ENCODE measurements around the gene DSC2. TPM values are rescaled to one million over a fixed set of nuclear protein-coding genes. Genes with fewer than 3 reads are reported as not detected.

DSC2 gene
- total RNA-seq (19.8 TPM), polyA plus RNA-seq (ENCODE audit: insufficient read depth, low read depth, low replicate concordance) (4.1 TPM)
- long read RNA-seq, donor 1, full-length matches to known transcripts = 3 of 3 reads
- long read RNA-seq, donor 1, partial matches to known transcripts = 0 of 3 reads
- long read RNA-seq, donor 1, other reads (novel, unspliced or antisense) = 0 of 3 reads
- long read RNA-seq, donor 2, full-length matches to known transcripts = 2 of 2 reads
- long read RNA-seq, donor 2, partial matches to known transcripts = 0 of 2 reads
- long read RNA-seq, donor 2, other reads (novel, unspliced or antisense) = 0 of 2 reads
- long read RNA-seq, donor 3, full-length matches to known transcripts = 8 of 8 reads
- long read RNA-seq, donor 3, partial matches to known transcripts = 0 of 8 reads
- long read RNA-seq, donor 3, other reads (novel, unspliced or antisense) = 0 of 8 reads
- long read RNA-seq, donor 4, full-length matches to known transcripts = 2 of 2 reads
- long read RNA-seq, donor 4, partial matches to known transcripts = 0 of 2 reads
- long read RNA-seq, donor 4, other reads (novel, unspliced or antisense) = 0 of 2 reads
- long read RNA-seq, donor 5, full-length matches to known transcripts = 1 of 1 reads
- long read RNA-seq, donor 5, partial matches to known transcripts = 0 of 1 reads
- long read RNA-seq, donor 5, other reads (novel, unspliced or antisense) = 0 of 1 reads
- long read RNA-seq, donor 6, partial matches to known transcripts = 5 of 5 reads
- long read RNA-seq, donor 6, other reads (novel, unspliced or antisense) = 0 of 5 reads
- long read RNA-seq, donor 7, full-length matches to known transcripts = 16 of 28 reads
- long read RNA-seq, donor 7, partial matches to known transcripts = 7 of 28 reads
- long read RNA-seq, donor 7, other reads (novel, unspliced or antisense) = 5 of 28 reads
- long read RNA-seq, donor 8, full-length matches to known transcripts = 3 of 3 reads
- long read RNA-seq, donor 8, partial matches to known transcripts = 0 of 3 reads
- long read RNA-seq, donor 8, other reads (novel, unspliced or antisense) = 0 of 3 reads
- long read RNA-seq, donor 9 = 0 reads
- long read RNA-seq, donor 10, full-length matches to known transcripts = 2 of 2 reads
- long read RNA-seq, donor 10, partial matches to known transcripts = 0 of 2 reads
- long read RNA-seq, donor 10, other reads (novel, unspliced or antisense) = 0 of 2 reads

DNA sequence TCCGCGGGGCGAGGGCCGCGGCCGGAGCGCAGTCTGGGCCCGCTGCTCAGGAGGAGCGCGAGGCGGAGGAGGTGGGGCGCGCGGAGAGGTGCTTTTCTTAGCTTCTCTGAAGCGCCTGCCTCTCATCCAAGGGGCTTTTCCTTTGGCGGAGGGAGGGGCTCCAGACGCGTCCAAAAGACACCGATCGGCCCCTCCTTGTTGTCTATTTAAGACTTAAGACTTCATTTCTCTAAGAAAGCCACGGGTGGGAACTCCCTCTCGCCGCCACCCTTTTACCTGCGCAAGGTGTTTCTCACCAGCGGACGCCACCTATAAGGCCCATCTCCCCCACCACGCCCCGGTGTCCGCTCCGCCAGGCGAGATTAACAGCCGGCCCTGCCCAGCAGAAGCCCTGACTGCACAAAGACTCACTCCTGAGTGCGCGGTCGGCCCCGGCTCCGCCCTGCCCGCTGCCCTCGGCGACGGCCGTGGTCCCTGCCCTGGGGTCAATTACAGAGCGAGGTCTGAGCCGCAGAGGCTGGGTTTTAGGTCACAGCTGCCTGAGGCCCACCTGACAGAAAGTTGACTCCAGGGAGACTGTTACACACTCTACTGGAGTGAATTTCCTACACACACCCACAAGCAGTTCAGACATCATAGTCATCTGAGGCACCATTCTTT lies at the start of gene DSC2:
DSC2 (minus strand) TSS at position 397 of the 660 bp plus-strand sequence. CDS start 450 bp downstream, outside the sequence.
- DNase-seq = peak; percentile 65 to 84 (median 70)
- H3K4me3 ChIP-seq (ENCODE audit: low read length in 3 of 3) = peak within 1 kb of the TSS; percentile 59 to 71 (median 66)
- H3K9me3 ChIP-seq (ENCODE audit: control insufficient read depth in 2 of 3, insufficient read depth in 1 of 3, low read length in 3 of 3) = no peaks in the 10 kb centered on the region
- TF ChIP-seq CTCF (IDR thresholded peaks at IDR 0.05; ENCODE audit: borderline replicate concordance, extremely low read depth, insufficient read depth) = no peak
- H3K36me3 ChIP-seq (ENCODE audit: control insufficient read depth in 2 of 3, insufficient read depth in 3 of 3, low read length in 3 of 3) = no peaks in the 10 kb centered on the region
- no peak for FAIRE-seq
- peak within 1 kb of the TSS; percentile 62 to 87 for H3K27ac ChIP-seq (ENCODE audit: low read depth in 2 of 2, low read length in 2 of 2)
- intact Hi-C loops (cut with DNase I) = no loop called here
- H3K4me1 ChIP-seq (ENCODE audit: control insufficient read depth in 2 of 3, insufficient read depth in 2 of 3, low read depth in 1 of 3, low read length in 3 of 3) = peaks cover 0 to 5% (median 5%) of the 10 kb centered on the region in 3 donors
- H3K9ac ChIP-seq (ENCODE audit: low read length in 3 of 3) = peak within 1 kb of the TSS; percentile 42 to 75 (median 57)
- H3K27me3 ChIP-seq (ENCODE audit: control insufficient read depth, insufficient read depth, low read length) = no peaks in the 10 kb centered on the region

DNA sequence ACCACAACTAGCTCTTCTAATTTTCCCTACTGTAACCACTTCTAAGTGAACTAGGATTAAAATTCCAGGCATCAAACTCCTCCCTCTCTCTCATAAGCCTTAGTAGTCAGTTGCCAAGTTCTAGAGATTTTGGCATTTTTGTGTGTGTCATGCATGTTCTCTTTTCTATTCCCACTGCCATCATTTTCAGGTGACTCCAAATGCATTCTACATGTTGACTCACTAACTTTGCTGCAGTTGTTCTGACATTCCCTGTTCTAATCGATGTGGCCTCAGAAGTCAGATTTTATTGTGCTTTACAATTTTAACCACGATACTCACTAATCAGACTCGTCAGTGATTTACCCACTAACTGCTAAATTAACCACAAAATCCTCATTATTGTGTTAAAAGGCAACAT lies 47.1 kb upstream of the DSC2 start:
- Histone ChIP-seq H3K9me3 (ENCODE audit: control insufficient read depth in 2 of 3, insufficient read depth in 1 of 3, low read length in 3 of 3) (no peaks in the 10 kb centered on the region), H3K27ac (ENCODE audit: low read depth in 2 of 2, low read length in 2 of 2) (no peak overlapping the region), H3K9ac (ENCODE audit: low read length in 3 of 3) (no peak overlapping the region), H3K36me3 (ENCODE audit: control insufficient read depth in 2 of 3, insufficient read depth in 3 of 3, low read length in 3 of 3) (no peaks in the 10 kb centered on the region), H3K4me1 (ENCODE audit: control insufficient read depth in 2 of 3, insufficient read depth in 2 of 3, low read depth in 1 of 3, low read length in 3 of 3) (no peaks in the 10 kb centered on the region), H3K4me3 (ENCODE audit: low read length in 3 of 3) (no peak overlapping the region), H3K27me3 (ENCODE audit: control insufficient read depth, insufficient read depth, low read length) (no peaks in the 10 kb centered on the region)
- intact Hi-C loops (cut with DNase I) = no loop called here
- FAIRE-seq = no peak
- no peak for TF ChIP-seq CTCF (IDR thresholded peaks at IDR 0.05; ENCODE audit: borderline replicate concordance, extremely low read depth, insufficient read depth)
- no peak for DNase-seq

GRCh38 chr18:31148600-31148999 lies 46.4 kb upstream of the DSC2 start:
- Histone ChIP-seq H3K9me3 (ENCODE audit: control insufficient read depth in 2 of 3, insufficient read depth in 1 of 3, low read length in 3 of 3) (no peaks in the 10 kb centered on the region), H3K36me3 (ENCODE audit: control insufficient read depth in 2 of 3, insufficient read depth in 3 of 3, low read length in 3 of 3) (no peaks in the 10 kb centered on the region), H3K27me3 (ENCODE audit: control insufficient read depth, insufficient read depth, low read length) (no peaks in the 10 kb centered on the region), H3K4me3 (ENCODE audit: low read length in 3 of 3) (no peak overlapping the region), H3K9ac (ENCODE audit: low read length in 3 of 3) (no peak overlapping the region), H3K27ac (ENCODE audit: low read depth in 2 of 2, low read length in 2 of 2) (no peak overlapping the region), H3K4me1 (ENCODE audit: control insufficient read depth in 2 of 3, insufficient read depth in 2 of 3, low read depth in 1 of 3, low read length in 3 of 3) (no peaks in the 10 kb centered on the region)
- no peak for FAIRE-seq
- TF ChIP-seq CTCF (IDR thresholded peaks at IDR 0.05; ENCODE audit: borderline replicate concordance, extremely low read depth, insufficient read depth) = no peak
- intact Hi-C loops (cut with DNase I) = no loop called here
- DNase-seq = no peak
